ENCODE results near the gene SLC39A3.

SLC39A3 gene

GRCh38 chr19:2726160-2726855, 13.5 kb downstream of the SLC39A3 start:
- no peak for TF ChIP-seq CTCF (conservative IDR thresholded peaks at IDR 0.05; ENCODE audit: low read length)
- no peak for DNase-seq (ENCODE audit: low read depth)

GRCh38 chr19:2724148-2724557, 15.7 kb downstream of the SLC39A3 start:
- peak; percentile 15 for TF ChIP-seq CTCF (conservative IDR thresholded peaks at IDR 0.05; ENCODE audit: low read length)
- DNase-seq (ENCODE audit: low read depth): no peak
- H3K4me3 ChIP-seq (ENCODE audit: low read length): no peak overlapping the region

More at GRCh38 chr19:2726160-2726855, 13.5 kb downstream of the SLC39A3 start:
- no peak overlapping the region for H3K4me3 ChIP-seq (ENCODE audit: low read length)

GRCh38 chr19:2723747-2724146, 16.1 kb downstream of the SLC39A3 start:
- no peak for TF ChIP-seq CTCF (conservative IDR thresholded peaks at IDR 0.05; ENCODE audit: low read length)
- H3K4me3 ChIP-seq (ENCODE audit: low read length): no peak overlapping the region
- no peak for DNase-seq (ENCODE audit: low read depth)

GRCh38 chr19:2723345-2723715, 16.5 kb downstream of the SLC39A3 start:
- no peak for TF ChIP-seq CTCF (conservative IDR thresholded peaks at IDR 0.05; ENCODE audit: low read length)
- H3K4me3 ChIP-seq (ENCODE audit: low read length): no peak overlapping the region
- no peak for DNase-seq (ENCODE audit: low read depth)

GRCh38 chr19:2722541-2723344, 17.1 kb downstream of the SLC39A3 start:
- no peak for TF ChIP-seq CTCF (conservative IDR thresholded peaks at IDR 0.05; ENCODE audit: low read length)
- H3K4me3 ChIP-seq (ENCODE audit: low read length): peak overlapping the region; percentile 9
- DNase-seq (ENCODE audit: low read depth): peak; percentile 79

- DNase-seq (ENCODE audit: low read depth): no peak
- H3K4me3 ChIP-seq (ENCODE audit: low read length): peak overlapping the region; percentile 59
- no peak for TF ChIP-seq CTCF (conservative IDR thresholded peaks at IDR 0.05; ENCODE audit: low read length)
Measured at GRCh38 chr19:2721570-2722540, 18.0 kb downstream of the SLC39A3 start.
